Measurements from ENCODE around the gene CAST.

DNA sequence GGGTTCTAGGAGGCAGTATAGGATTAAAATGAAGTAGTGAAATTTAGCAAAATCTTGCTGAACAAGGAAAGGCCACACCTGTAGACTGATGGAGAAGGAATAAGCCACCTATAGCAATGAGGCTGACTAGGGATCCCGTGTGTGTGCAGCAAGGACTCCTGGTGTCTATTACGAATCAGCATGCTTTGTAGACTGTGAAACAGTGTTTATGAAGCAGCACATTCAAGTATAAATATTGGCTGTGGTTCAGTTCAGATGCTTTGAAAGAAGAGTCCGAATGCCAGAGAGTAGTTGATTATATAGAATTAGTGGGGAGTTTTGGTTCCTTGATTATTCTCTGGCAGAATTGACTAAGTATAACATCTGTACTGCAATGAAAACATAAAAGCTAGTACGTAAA is 41.8 kb downstream of the CAST start:
- TF ChIP-seq CTCF (IDR thresholded peaks at IDR 0.05 in 4 of 5, conservative IDR thresholded peaks at IDR 0.05 in 1 of 5), result no peak
- TF ChIP-seq POLR2A (IDR thresholded peaks at IDR 0.05), result no peak

Data from gastrocnemius medialis (tissue), 4 donors.